Nephron progenitor cell (in vitro differentiated cells): Measurements from ENCODE around the gene CHD1L.
A peak's percentile ranks its signal among the peaks of the same experiment; 100 is the strongest.

Source experiments
- DNase-seq: peaks from one replicate; pipeline ENCODE4 v3.0.0; 2021
- H3K27ac Mint-ChIP-seq: 2 replicates; pipeline ENCODE4 v1.8.0; 2021; ENCODE audit warnings: mild to moderate bottlenecking, moderate library complexity, mixed read lengths
- H3K27me3 Mint-ChIP-seq: 2 replicates; pipeline ENCODE4 v1.8.0; 2021; ENCODE audit warnings: mild to moderate bottlenecking, low read depth, mixed read lengths; ENCODE audit not compliant: poor library complexity
- H3K36me3 Mint-ChIP-seq: 2 replicates; pipeline ENCODE4 v1.8.0; 2021; ENCODE audit warnings: low read depth, mixed read lengths
- H3K4me1 Mint-ChIP-seq: 2 replicates; pipeline ENCODE4 v1.8.0; 2021; ENCODE audit warnings: mixed read lengths
- H3K4me3 Mint-ChIP-seq: 2 replicates; pipeline ENCODE4 v1.8.0; 2021; ENCODE audit warnings: mild to moderate bottlenecking, moderate library complexity, mixed read lengths
- H3K9me3 Mint-ChIP-seq: 2 replicates; pipeline ENCODE4 v1.8.0; 2021; ENCODE audit warnings: mild to moderate bottlenecking, moderate library complexity, mixed read lengths
- CTCF ChIP-seq: fragments of 200-600 bp; sonication (generic); IDR thresholded peaks from 2 replicates; pipeline ENCODE4 v1.5.0; 2021; ENCODE audit warnings: antibody characterized with exemption

The CHD1L gene

GRCh38 chr1:147341246-147341645 lies 98.8 kb downstream of the CHD1L start:
- H3K4me1 Mint-ChIP-seq, result peaks cover 7% of the 10 kb centered on the region
- H3K4me3 Mint-ChIP-seq, result no peak overlapping the region
- H3K36me3 Mint-ChIP-seq, result peaks cover 6% of the 10 kb centered on the region
- peaks cover 27% of the 10 kb centered on the region for H3K9me3 Mint-ChIP-seq
- DNase-seq, result no peak
- peak overlapping the region; percentile 8 for H3K27ac Mint-ChIP-seq
- TF ChIP-seq CTCF, result no peak
- H3K27me3 Mint-ChIP-seq, result peaks cover 3% of the 10 kb centered on the region
